ENCODE measurements around the gene ID2. TPM values are rescaled to one million over a fixed set of nuclear protein-coding genes. Genes with fewer than 3 reads are reported as not detected.

ID2 gene
- total RNA-seq, 1 donor = 717 TPM

GRCh38 chr2:8643996-8644356, 37.9 kb upstream of the ID2 start:
- Histone ChIP-seq H3K27me3 (ENCODE audit: insufficient read depth, low read length) (no peaks in the 10 kb centered on the region), H3K4me1 (ENCODE audit: insufficient read depth, low read length) (peaks cover 30% of the 10 kb centered on the region), H3K9me3 (ENCODE audit: low read depth, low read length) (no peaks in the 10 kb centered on the region), H3K4me3 (ENCODE audit: low read length) (no peak overlapping the region)

- no peaks in the 10 kb centered on the region for H3K9me3 ChIP-seq (ENCODE audit: low read depth, low read length)
These were observed 37.2 kb upstream of the ID2 start for GRCh38 chr2:8644605-8645175.

GRCh38 chr2:8645176-8645831, 36.6 kb upstream of the ID2 start:
- Histone ChIP-seq H3K27me3 (ENCODE audit: insufficient read depth, low read length) (no peaks in the 10 kb centered on the region), H3K9me3 (ENCODE audit: low read depth, low read length) (no peaks in the 10 kb centered on the region), H3K4me3 (ENCODE audit: low read length) (no peak overlapping the region), H3K4me1 (ENCODE audit: insufficient read depth, low read length) (peaks cover 30% of the 10 kb centered on the region)

More at GRCh38 chr2:8644605-8645175, 37.2 kb upstream of the ID2 start:
- no peak overlapping the region for H3K4me3 ChIP-seq (ENCODE audit: low read length)
- H3K27me3 ChIP-seq (ENCODE audit: insufficient read depth, low read length) = no peaks in the 10 kb centered on the region
- peaks cover 30% of the 10 kb centered on the region for H3K4me1 ChIP-seq (ENCODE audit: insufficient read depth, low read length)

GRCh38 chr2:8646731-8647461, 35.0 kb upstream of the ID2 start:
- Histone ChIP-seq H3K4me3 (ENCODE audit: low read length) (no peak overlapping the region), H3K27me3 (ENCODE audit: insufficient read depth, low read length) (no peaks in the 10 kb centered on the region), H3K9me3 (ENCODE audit: low read depth, low read length) (no peaks in the 10 kb centered on the region), H3K4me1 (ENCODE audit: insufficient read depth, low read length) (peaks cover 30% of the 10 kb centered on the region)

GRCh38 chr2:8647462-8647857, 34.4 kb upstream of the ID2 start:
- Histone ChIP-seq H3K9me3 (ENCODE audit: low read depth, low read length) (no peaks in the 10 kb centered on the region), H3K4me3 (ENCODE audit: low read length) (no peak overlapping the region), H3K27me3 (ENCODE audit: insufficient read depth, low read length) (no peaks in the 10 kb centered on the region), H3K4me1 (ENCODE audit: insufficient read depth, low read length) (peaks cover 28% of the 10 kb centered on the region)

- Histone ChIP-seq H3K4me1 (ENCODE audit: insufficient read depth, low read length) (peaks cover 17% of the 10 kb centered on the region), H3K9me3 (ENCODE audit: low read depth, low read length) (no peaks in the 10 kb centered on the region), H3K27me3 (ENCODE audit: insufficient read depth, low read length) (no peaks in the 10 kb centered on the region), H3K4me3 (ENCODE audit: low read length) (no peak overlapping the region)
These were observed 33.2 kb upstream of the ID2 start for GRCh38 chr2:8648441-8649213.

GRCh38 chr2:8649718-8650117, 32.1 kb upstream of the ID2 start:
- no peaks in the 10 kb centered on the region for H3K9me3 ChIP-seq (ENCODE audit: low read depth, low read length)

GRCh38 chr2:8650256-8650655, 31.6 kb upstream of the ID2 start:
- H3K27me3 ChIP-seq (ENCODE audit: insufficient read depth, low read length) = no peaks in the 10 kb centered on the region
- H3K9me3 ChIP-seq (ENCODE audit: low read depth, low read length) = no peaks in the 10 kb centered on the region
- peaks cover 1% of the 10 kb centered on the region for H3K4me1 ChIP-seq (ENCODE audit: insufficient read depth, low read length)
- no peak overlapping the region for H3K4me3 ChIP-seq (ENCODE audit: low read length)

More at GRCh38 chr2:8649718-8650117, 32.1 kb upstream of the ID2 start:
- Histone ChIP-seq H3K27me3 (ENCODE audit: insufficient read depth, low read length) (no peaks in the 10 kb centered on the region), H3K4me3 (ENCODE audit: low read length) (no peak overlapping the region), H3K4me1 (ENCODE audit: insufficient read depth, low read length) (peaks cover 6% of the 10 kb centered on the region)

- Histone ChIP-seq H3K4me1 (ENCODE audit: insufficient read depth, low read length) (peaks cover 7% of the 10 kb centered on the region), H3K9me3 (ENCODE audit: low read depth, low read length) (no peaks in the 10 kb centered on the region), H3K27me3 (ENCODE audit: insufficient read depth, low read length) (no peaks in the 10 kb centered on the region), H3K4me3 (ENCODE audit: low read length) (no peak overlapping the region)
These were observed 29.0 kb upstream of the ID2 start for GRCh38 chr2:8652774-8653426.

- Histone ChIP-seq H3K9me3 (ENCODE audit: low read depth, low read length) (no peaks in the 10 kb centered on the region), H3K27me3 (ENCODE audit: insufficient read depth, low read length) (no peaks in the 10 kb centered on the region), H3K4me1 (ENCODE audit: insufficient read depth, low read length) (peaks cover 7% of the 10 kb centered on the region), H3K4me3 (ENCODE audit: low read length) (no peak overlapping the region)
These were observed 28.4 kb upstream of the ID2 start for GRCh38 chr2:8653485-8653884.

GRCh38 chr2:8654041-8654440, 27.8 kb upstream of the ID2 start:
- H3K27me3 ChIP-seq (ENCODE audit: insufficient read depth, low read length) = no peaks in the 10 kb centered on the region
- H3K4me1 ChIP-seq (ENCODE audit: insufficient read depth, low read length) = peaks cover 13% of the 10 kb centered on the region
- no peaks in the 10 kb centered on the region for H3K9me3 ChIP-seq (ENCODE audit: low read depth, low read length)
- H3K4me3 ChIP-seq (ENCODE audit: low read length) = no peak overlapping the region

- Histone ChIP-seq H3K27me3 (ENCODE audit: insufficient read depth, low read length) (no peaks in the 10 kb centered on the region), H3K4me1 (ENCODE audit: insufficient read depth, low read length) (peaks cover 17% of the 10 kb centered on the region), H3K9me3 (ENCODE audit: low read depth, low read length) (no peaks in the 10 kb centered on the region), H3K4me3 (ENCODE audit: low read length) (no peak overlapping the region)
These were observed 27.4 kb upstream of the ID2 start for GRCh38 chr2:8654483-8654882.

GRCh38 chr2:8656160-8656641, 25.7 kb upstream of the ID2 start:
- no peaks in the 10 kb centered on the region for H3K27me3 ChIP-seq (ENCODE audit: insufficient read depth, low read length)
- H3K9me3 ChIP-seq (ENCODE audit: low read depth, low read length) = no peaks in the 10 kb centered on the region
- peaks cover 25% of the 10 kb centered on the region for H3K4me1 ChIP-seq (ENCODE audit: insufficient read depth, low read length)
- no peak overlapping the region for H3K4me3 ChIP-seq (ENCODE audit: low read length)

GRCh38 chr2:8656811-8657210, 25.0 kb upstream of the ID2 start:
- H3K9me3 ChIP-seq (ENCODE audit: low read depth, low read length) = no peaks in the 10 kb centered on the region
- no peaks in the 10 kb centered on the region for H3K27me3 ChIP-seq (ENCODE audit: insufficient read depth, low read length)
- peaks cover 25% of the 10 kb centered on the region for H3K4me1 ChIP-seq (ENCODE audit: insufficient read depth, low read length)
- no peak overlapping the region for H3K4me3 ChIP-seq (ENCODE audit: low read length)
